LNCAP (cell line): ENCODE data around the gene TAS2R38.

Source experiments
- CTCF ChIP-seq: fragments of 450-650 bp; IDR thresholded peaks from 2 replicates; pipeline ENCODE4 v1.5.1; 2017; ENCODE audit warnings: mild to moderate bottlenecking

The TAS2R38 gene

GRCh38 chr7:141973673-141974072 lies at the start of gene TAS2R38:
TAS2R38 (minus strand) TSS chr7:141973773; CDS start chr7:141973689, 84 bp downstream.
- TF ChIP-seq CTCF, result no peak

- TF ChIP-seq CTCF, result no peak
Measured at GRCh38 chr7:142018154-142018553, 44.6 kb upstream of the TAS2R38 start.

- no peak for TF ChIP-seq CTCF
Measured at GRCh38 chr7:142017451-142017850, 43.9 kb upstream of the TAS2R38 start.

- no peak for TF ChIP-seq CTCF
Measured at GRCh38 chr7:142012825-142013511, 39.4 kb upstream of the TAS2R38 start.

GRCh38 chr7:142010952-142011548 lies 37.5 kb upstream of the TAS2R38 start:
- TF ChIP-seq CTCF, result no peak

- no peak for TF ChIP-seq CTCF
Measured at GRCh38 chr7:142009187-142009586, 35.6 kb upstream of the TAS2R38 start.

GRCh38 chr7:142006577-142006976 lies 33.0 kb upstream of the TAS2R38 start:
- TF ChIP-seq CTCF, result no peak
